ENCODE data around the gene HBM. TPM values are rescaled to one million over a fixed set of nuclear protein-coding genes. Genes with fewer than 3 reads are reported as not detected.
"Not testable (repeated sequence)": the region's sequence is repeated elsewhere in the genome, so short reads cannot be mapped to it uniquely, and the experiment has no call there.

HBM gene
- total and polyA plus RNA-seq, 8 donors: not detected

- no peaks in the 10 kb centered on the region for H3K9me3 ChIP-seq
- FAIRE-seq (no peak), ATAC-seq (no peak), DNase-seq (no peak)
- H3K27me3 ChIP-seq: peaks cover 0 to 46% (median 9%) of the 10 kb centered on the region in 4 donors
- 40 to 50% methylated on average over 1 of the region's 1 CpG for WGBS, 2 donors
- no peaks in the 10 kb centered on the region for H3K36me3 ChIP-seq
- intact Hi-C loops (cut with DNase I): no loop called here
- H3K4me3 ChIP-seq: no peak overlapping the region
- H3K27ac ChIP-seq: no peak overlapping the region
- TF ChIP-seq, protein P1, sequence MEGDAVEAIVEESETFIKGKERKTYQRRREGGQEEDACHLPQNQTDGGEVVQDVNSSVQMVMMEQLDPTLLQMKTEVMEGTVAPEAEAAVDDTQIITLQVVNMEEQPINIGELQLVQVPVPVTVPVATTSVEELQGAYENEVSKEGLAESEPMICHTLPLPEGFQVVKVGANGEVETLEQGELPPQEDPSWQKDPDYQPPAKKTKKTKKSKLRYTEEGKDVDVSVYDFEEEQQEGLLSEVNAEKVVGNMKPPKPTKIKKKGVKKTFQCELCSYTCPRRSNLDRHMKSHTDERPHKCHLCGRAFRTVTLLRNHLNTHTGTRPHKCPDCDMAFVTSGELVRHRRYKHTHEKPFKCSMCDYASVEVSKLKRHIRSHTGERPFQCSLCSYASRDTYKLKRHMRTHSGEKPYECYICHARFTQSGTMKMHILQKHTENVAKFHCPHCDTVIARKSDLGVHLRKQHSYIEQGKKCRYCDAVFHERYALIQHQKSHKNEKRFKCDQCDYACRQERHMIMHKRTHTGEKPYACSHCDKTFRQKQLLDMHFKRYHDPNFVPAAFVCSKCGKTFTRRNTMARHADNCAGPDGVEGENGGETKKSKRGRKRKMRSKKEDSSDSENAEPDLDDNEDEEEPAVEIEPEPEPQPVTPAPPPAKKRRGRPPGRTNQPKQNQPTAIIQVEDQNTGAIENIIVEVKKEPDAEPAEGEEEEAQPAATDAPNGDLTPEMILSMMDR (IDR thresholded peaks at IDR 0.05): no peak
- peaks cover 0 to 8% (median 4%) of the 10 kb centered on the region in 3 donors for H3K4me1 ChIP-seq
These were observed 5.0 kb downstream of the HBM start for GRCh38 chr16:170788-171187.

- WGBS, 2 donors: no CpG with 5 or more reads among the region's 74 CpGs
- H3K27me3 ChIP-seq: peaks cover 0 to 29% (median 3%) of the 10 kb centered on the region in 4 donors
- H3K4me1 ChIP-seq; DNase-seq; H3K27ac ChIP-seq; intact Hi-C loops (cut with DNase I); H3K36me3 ChIP-seq; FAIRE-seq; H3K9me3 ChIP-seq; H3K4me3 ChIP-seq; ATAC-seq: not testable (repeated sequence)
These were observed 6.7 kb downstream of the HBM start, which contains the start of gene HBA2 for GRCh38 chr16:172374-172941. TSS of gene HBA2 (plus strand) at chr16:172876. CDS start at chr16:172913, 37 bp downstream.

DNA sequence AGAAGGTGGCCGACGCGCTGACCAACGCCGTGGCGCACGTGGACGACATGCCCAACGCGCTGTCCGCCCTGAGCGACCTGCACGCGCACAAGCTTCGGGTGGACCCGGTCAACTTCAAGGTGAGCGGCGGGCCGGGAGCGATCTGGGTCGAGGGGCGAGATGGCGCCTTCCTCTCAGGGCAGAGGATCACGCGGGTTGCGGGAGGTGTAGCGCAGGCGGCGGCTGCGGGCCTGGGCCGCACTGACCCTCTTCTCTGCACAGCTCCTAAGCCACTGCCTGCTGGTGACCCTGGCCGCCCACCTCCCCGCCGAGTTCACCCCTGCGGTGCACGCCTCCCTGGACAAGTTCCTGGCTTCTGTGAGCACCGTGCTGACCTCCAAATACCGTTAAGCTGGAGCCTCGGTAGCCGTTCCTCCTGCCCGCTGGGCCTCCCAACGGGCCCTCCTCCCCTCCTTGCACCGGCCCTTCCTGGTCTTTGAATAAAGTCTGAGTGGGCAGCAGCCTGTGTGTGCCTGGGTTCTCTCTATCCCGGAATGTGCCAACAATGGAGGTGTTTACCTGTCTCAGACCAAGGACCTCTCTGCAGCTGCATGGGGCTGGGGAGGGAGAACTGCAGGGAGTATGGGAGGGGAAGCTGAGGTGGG, 7.6 kb downstream of the HBM start:
- DNase-seq; H3K9me3 ChIP-seq; FAIRE-seq; H3K36me3 ChIP-seq; ATAC-seq; H3K27ac ChIP-seq; H3K4me3 ChIP-seq; intact Hi-C loops (cut with DNase I); H3K4me1 ChIP-seq: not testable (repeated sequence)
- WGBS, 2 donors: 6 to 10% methylated on average over 19 to 30 of the region's 44 CpGs
- H3K27me3 ChIP-seq: peaks cover 0 to 30% (median 5%) of the 10 kb centered on the region in 4 donors

GRCh38 chr16:173928-174769, 8.4 kb downstream of the HBM start:
- H3K4me3 ChIP-seq; H3K9me3 ChIP-seq; H3K4me1 ChIP-seq; H3K36me3 ChIP-seq; intact Hi-C loops (cut with DNase I); FAIRE-seq; H3K27ac ChIP-seq: not testable (repeated sequence)
- WGBS, 2 donors: 25 to 34% methylated on average over 5 to 9 of the region's 13 CpGs
- H3K27me3 ChIP-seq: peaks cover 3 to 31% (median 12%) of the 10 kb centered on the region in 4 donors
- DNase-seq (peak in 3 of 6 donors; percentile 46 to 66 (median 61)), ATAC-seq (peak; percentile 54 to 78 (median 64))

DNA sequence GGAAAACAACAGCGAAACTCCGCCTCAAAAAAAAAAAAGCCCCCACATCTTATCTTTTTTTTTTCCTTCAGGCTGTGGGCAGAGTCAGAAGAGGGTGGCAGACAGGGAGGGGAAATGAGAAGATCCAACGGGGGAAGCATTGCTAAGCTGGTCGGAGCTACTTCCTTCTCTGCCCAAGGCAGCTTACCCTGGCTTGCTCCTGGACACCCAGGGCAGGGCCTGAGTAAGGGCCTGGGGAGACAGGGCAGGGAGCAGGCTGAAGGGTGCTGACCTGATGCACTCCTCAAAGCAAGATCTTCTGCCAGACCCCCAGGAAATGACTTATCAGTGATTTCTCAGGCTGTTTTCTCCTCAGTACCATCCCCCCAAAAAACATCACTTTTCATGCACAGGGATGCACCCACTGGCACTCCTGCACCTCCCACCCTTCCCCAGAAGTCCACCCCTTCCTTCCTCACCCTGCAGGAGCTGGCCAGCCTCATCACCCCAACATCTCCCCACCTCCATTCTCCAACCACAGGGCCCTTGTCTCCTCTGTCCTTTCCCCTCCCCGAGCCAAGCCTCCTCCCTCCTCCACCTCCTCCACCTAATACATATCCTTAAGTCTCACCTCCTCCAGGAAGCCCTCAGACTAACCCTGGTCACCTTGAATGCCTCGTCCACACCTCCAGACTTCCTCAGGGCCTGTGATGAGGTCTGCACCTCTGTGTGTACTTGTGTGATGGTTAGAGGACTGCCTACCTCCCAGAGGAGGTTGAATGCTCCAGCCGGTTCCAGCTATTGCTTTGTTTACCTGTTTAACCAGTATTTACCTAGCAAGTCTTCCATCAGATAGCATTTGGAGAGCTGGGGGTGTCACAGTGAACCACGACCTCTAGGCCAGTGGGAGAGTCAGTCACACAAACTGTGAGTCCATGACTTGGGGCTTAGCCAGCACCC, 9.5 kb downstream of the HBM start:
- intact Hi-C loops (cut with DNase I): no loop called here
- no peak for FAIRE-seq
- 29 to 37% methylated on average over 8 of the region's 8 CpGs for WGBS, 2 donors
- TF ChIP-seq, protein P1 (IDR thresholded peaks at IDR 0.05): no peak
- ATAC-seq: no peak
- Histone ChIP-seq H3K27me3 (peaks cover 3 to 38% (median 14%) of the 10 kb centered on the region in 4 donors), H3K4me3 (no peak overlapping the region), H3K9me3 (no peaks in the 10 kb centered on the region), H3K27ac (no peak overlapping the region), H3K36me3 (no peaks in the 10 kb centered on the region), H3K4me1 (peaks cover 0 to under 1% (median 0%) of the 10 kb centered on the region in 3 donors)
- DNase-seq: no peak

- WGBS, 2 donors: 1% methylated on average over 20 to 27 of the region's 39 CpGs
- H3K27me3 ChIP-seq: peaks cover 3 to 36% (median 14%) of the 10 kb centered on the region in 4 donors
- ATAC-seq; H3K4me3 ChIP-seq; intact Hi-C loops (cut with DNase I); H3K4me1 ChIP-seq; FAIRE-seq; H3K9me3 ChIP-seq; DNase-seq; H3K36me3 ChIP-seq; H3K27ac ChIP-seq: not testable (repeated sequence)
These were observed 10.2 kb downstream of the HBM start for GRCh38 chr16:176006-176405.

DNA sequence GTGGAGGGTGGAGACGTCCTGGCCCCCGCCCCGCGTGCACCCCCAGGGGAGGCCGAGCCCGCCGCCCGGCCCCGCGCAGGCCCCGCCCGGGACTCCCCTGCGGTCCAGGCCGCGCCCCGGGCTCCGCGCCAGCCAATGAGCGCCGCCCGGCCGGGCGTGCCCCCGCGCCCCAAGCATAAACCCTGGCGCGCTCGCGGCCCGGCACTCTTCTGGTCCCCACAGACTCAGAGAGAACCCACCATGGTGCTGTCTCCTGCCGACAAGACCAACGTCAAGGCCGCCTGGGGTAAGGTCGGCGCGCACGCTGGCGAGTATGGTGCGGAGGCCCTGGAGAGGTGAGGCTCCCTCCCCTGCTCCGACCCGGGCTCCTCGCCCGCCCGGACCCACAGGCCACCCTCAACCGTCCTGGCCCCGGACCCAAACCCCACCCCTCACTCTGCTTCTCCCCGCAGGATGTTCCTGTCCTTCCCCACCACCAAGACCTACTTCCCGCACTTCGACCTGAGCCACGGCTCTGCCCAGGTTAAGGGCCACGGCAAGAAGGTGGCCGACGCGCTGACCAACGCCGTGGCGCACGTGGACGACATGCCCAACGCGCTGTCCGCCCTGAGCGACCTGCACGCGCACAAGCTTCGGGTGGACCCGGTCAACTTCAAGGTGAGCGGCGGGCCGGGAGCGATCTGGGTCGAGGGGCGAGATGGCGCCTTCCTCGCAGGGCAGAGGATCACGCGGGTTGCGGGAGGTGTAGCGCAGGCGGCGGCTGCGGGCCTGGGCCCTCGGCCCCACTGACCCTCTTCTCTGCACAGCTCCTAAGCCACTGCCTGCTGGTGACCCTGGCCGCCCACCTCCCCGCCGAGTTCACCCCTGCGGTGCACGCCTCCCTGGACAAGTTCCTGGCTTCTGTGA, 11.0 kb downstream of the HBM start, which contains the start of gene HBA1:
Gene HBA1 (plus strand): TSS at position 204 of the 906 bp plus-strand sequence. CDS start 37 bp downstream, at position 241.
- H3K4me3 ChIP-seq; intact Hi-C loops (cut with DNase I); H3K9me3 ChIP-seq; H3K27ac ChIP-seq; H3K36me3 ChIP-seq; FAIRE-seq; DNase-seq; ATAC-seq: not testable (repeated sequence)
- 2 to 4% methylated on average over 13 to 41 of the region's 88 CpGs for WGBS, 2 donors
- H3K4me1 ChIP-seq: peaks cover 10 to 14% (median 10%) of the 10 kb centered on the region in 3 donors
- H3K27me3 ChIP-seq: peaks cover 3 to 29% (median 12%) of the 10 kb centered on the region in 4 donors
